AG09309 (cell line): ENCODE data around the gene SLC22A1.

ENCODE experiments used
- DNase-seq: peaks from one replicate; pipeline ENCODE4 v3.0.0-alpha.2; 2010; ENCODE audit warnings: low read depth
- H3K4me3 ChIP-seq: 2 replicates; pipeline ENCODE4 v1.5.1; 2011; ENCODE audit warnings: mild to moderate bottlenecking, low read depth, low read length, moderate library complexity; ENCODE audit not compliant: control insufficient read depth
- CTCF ChIP-seq: IDR thresholded peaks from 2 replicates; pipeline ENCODE4 v1.5.1; 2011; ENCODE audit warnings: mild to moderate bottlenecking, low read depth, low read length, inconsistent platforms; ENCODE audit not compliant: insufficient read depth, control insufficient read depth; ENCODE audit errors: missing control alignments

Gene SLC22A1

GRCh38 chr6:160172704-160173103, 51.1 kb downstream of the SLC22A1 start:
- H3K4me3 ChIP-seq: no peak overlapping the region
- no peak for DNase-seq
- no peak for TF ChIP-seq CTCF

DNA sequence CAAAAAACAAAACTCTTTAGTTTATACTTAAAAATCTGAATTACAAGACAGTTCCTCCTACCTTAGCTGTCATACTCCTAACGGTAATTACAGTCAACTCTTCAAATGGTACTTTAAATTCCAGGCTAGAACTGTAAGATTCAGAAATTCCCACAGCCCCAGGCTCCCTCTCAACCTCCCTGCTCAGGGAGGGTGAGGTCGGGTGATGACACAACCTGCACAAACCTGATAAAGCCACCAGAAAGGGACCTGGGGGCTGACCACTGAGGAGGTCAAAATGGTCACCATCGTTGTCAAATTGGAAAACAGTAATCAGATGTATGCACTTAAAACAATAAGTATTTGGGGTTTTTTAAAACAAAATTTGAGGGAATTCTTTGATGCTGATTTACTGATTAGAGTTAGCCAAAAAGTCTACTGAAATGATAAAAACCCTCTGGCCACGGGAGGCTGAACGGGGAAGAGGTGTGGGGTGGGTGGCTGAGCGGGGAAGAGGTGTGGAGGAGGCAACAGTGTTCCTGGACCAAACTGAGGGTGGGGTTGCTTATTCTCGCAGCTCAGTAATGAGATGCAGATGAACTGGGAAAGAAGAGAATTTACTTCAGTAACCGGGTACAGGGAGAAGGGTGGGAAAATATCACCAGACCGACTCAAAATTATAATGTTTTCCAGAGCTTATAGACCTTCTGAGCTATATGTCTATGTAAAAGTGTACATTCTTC, 52.4 kb downstream of the SLC22A1 start:
- no peak overlapping the region for H3K4me3 ChIP-seq
- no peak for TF ChIP-seq CTCF
- no peak for DNase-seq

GRCh38 chr6:160174681-160175080, 53.1 kb downstream of the SLC22A1 start:
- DNase-seq: no peak
- TF ChIP-seq CTCF: no peak
- no peak overlapping the region for H3K4me3 ChIP-seq

GRCh38 chr6:160177220-160177619, 55.6 kb downstream of the SLC22A1 start:
- no peak overlapping the region for H3K4me3 ChIP-seq
- TF ChIP-seq CTCF: no peak

GRCh38 chr6:160178271-160178670, 56.7 kb downstream of the SLC22A1 start:
- DNase-seq: no peak
- TF ChIP-seq CTCF: no peak
- no peak overlapping the region for H3K4me3 ChIP-seq

More at GRCh38 chr6:160177220-160177619, 55.6 kb downstream of the SLC22A1 start:
- DNase-seq: no peak

DNA sequence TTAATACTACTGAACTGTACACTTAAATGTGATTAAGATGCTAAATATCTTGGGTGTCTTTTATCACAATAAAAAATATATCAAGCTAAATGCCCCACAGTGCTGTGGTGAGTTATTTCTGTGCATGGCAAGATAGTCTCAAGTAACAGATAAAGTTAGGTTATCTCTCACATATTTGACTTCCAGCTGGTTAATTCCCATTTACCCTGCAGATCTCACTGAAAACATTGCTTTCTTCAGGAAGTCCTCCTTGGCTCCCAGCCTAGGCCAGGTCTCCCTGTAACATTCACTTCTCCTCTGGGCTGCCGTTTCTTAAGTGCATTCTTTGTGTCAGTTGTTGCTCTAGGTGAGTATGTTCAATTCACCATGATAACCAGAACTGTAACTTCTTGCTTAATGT, 59.1 kb downstream of the SLC22A1 start:
- DNase-seq: no peak
- no peak overlapping the region for H3K4me3 ChIP-seq
- no peak for TF ChIP-seq CTCF
